GM18868 (cell line): ENCODE measurements around the gene LSG1.

ENCODE experiments used
- ATAC-seq: cut with Tn5 transposase; IDR thresholded peaks from one replicate; pipeline ENCODE4 v1.9.1; 2021; ENCODE audit warnings: mild to moderate bottlenecking, moderate library complexity; ENCODE audit not compliant: unreplicated experiment

LSG1 gene

GRCh38 chr3:194687638-194688199, 15.7 kb upstream of the LSG1 start:
- peak; percentile 20 for ATAC-seq

DNA sequence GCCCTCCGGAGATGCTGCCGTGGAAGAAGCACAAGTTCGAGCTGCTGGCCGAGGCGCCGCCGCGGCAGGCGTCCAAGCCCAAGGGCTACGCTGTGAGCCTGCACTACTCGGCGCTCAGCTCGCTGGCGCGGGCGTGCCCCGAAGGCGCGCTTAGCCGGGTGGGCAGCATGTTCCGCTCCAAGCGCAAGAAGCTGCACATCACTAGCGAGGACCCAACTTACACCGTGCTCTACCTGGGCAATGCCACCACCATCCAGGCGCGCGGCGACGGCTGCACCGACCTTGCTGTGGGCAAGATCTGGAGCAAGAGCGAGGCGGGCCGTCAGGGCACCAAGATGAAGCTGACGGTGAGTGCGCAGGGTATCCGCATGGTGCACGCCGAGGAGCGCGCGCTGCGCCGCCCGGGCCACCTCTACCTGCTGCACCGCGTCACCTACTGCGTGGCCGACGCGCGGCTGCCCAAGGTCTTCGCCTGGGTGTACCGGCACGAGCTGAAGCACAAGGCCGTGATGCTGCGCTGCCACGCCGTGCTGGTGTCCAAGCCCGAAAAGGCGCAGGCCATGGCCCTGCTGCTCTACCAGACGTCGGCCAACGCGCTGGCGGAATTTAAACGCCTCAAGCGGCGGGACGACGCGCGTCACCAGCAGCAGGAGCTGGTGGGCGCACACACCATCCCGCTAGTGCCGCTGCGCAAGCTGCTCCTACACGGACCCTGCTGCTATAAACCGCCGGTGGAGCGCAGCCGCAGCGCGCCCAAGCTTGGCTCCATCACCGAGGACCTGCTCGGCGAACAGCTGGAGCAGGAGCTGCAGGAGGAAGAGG, 15.0 kb upstream of the LSG1 start:
- no peak for ATAC-seq

GRCh38 chr3:194686414-194686815, 14.4 kb upstream of the LSG1 start:
- no peak for ATAC-seq

- peak; percentile 36 for ATAC-seq
These were observed 13.9 kb upstream of the LSG1 start, which contains the start of gene FAM43A for GRCh38 chr3:194685718-194686413. Gene FAM43A, plus strand, starts transcription at chr3:194685883. Its CDS starts 944 bp downstream, at chr3:194686827.

GRCh38 chr3:194685065-194685717, 13.2 kb upstream of the LSG1 start:
- ATAC-seq, result no peak

DNA sequence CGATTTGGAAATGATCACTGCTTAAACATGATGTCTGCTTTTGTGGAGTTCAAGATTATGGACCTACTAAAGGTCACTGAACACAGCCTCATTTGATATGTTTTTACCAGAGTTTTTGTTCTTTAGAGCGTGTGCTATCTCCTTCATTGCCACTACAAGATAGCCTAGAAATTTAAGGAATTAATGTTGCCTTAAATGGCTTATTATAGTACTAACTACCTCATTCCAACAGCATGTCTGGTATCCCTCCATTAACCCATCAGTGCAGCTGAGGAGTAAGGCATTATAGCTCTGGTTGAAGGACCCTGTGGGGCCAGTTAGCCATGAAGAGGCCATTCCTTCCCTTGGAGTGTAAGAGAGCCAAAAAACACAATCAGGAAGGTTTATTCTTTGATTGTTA, 11.4 kb upstream of the LSG1 start:
- ATAC-seq, result no peak

GRCh38 chr3:194682694-194683310, 10.8 kb upstream of the LSG1 start:
- peak; percentile 55 for ATAC-seq

- ATAC-seq, result no peak
These were observed 10.2 kb upstream of the LSG1 start for GRCh38 chr3:194682189-194682693.

DNA sequence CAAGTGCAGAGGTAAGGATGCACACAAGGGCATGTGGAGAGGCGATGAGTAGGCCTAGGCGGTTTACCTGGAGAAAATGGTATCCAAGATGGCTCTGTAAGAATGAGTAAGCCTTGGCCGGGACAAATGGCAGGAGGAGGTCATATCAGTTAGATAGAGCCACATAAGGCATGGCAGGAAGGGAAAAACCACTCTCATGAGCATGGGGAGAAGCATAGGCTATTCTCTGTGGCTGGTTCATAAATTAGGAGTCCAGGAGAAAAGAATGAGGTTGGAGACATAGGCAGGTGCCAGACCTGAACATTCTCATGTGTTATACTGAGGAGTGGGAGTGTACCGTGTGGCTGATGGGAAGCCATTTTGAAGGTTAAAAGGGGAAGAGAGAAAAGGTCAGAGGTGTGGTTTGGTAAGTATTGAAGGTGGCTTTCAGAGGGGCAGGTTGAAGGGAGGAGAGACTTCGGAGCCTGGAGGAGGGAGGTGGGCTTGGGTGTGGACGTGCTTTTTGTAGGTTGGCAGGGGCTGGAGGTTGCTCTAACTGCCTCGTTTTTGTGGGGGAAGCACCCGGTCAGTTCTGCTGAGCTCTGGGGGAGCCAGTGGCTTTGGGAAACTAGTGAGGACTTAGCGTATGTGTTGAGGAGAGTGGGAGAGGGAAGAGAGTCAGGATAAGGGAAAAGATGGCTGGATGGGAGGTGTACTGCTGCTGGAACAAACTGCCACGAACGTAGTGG, 9.1 kb upstream of the LSG1 start:
- no peak for ATAC-seq

GRCh38 chr3:194676471-194676870, 4.5 kb upstream of the LSG1 start:
- no peak for ATAC-seq

- ATAC-seq, result no peak
These were observed 3.7 kb upstream of the LSG1 start for GRCh38 chr3:194675680-194676079.

DNA sequence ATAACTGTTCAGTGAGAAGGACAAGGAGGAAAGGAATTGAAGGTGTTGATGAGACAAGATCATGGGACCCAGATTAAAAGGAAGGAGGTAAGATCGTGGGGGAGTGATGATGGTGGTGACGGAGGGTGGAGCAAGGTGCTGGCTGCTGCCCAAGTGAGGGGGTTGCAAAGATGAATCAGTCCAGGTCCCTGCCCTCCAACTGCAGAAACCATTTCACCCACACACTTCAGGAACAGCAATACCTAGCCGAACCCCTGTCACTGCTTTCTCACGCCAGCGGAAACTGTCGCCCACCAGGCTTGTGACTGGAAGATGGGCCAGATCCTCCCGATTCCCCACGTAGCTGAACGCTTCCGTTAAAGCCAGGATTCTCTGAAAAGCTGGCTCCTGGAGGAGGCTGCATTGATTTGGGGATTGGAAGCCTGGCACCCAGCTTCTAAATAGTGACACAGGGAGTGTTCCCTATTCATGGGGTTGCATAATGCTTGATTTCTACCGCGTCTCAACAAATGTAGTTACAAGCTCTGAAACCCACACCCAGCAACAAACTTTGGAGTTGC, 3.2 kb upstream of the LSG1 start:
- ATAC-seq, result no peak

GRCh38 chr3:194673761-194674160, 1.8 kb upstream of the LSG1 start:
- ATAC-seq, result no peak

GRCh38 chr3:194672876-194673275, 885 bp upstream of the LSG1 start:
- no peak for ATAC-seq

GRCh38 chr3:194671511-194671899, 486 bp downstream of the LSG1 start:
- peak; percentile 16 for ATAC-seq

GRCh38 chr3:194667363-194667762, 4.6 kb downstream of the LSG1 start:
- ATAC-seq, result no peak

DNA sequence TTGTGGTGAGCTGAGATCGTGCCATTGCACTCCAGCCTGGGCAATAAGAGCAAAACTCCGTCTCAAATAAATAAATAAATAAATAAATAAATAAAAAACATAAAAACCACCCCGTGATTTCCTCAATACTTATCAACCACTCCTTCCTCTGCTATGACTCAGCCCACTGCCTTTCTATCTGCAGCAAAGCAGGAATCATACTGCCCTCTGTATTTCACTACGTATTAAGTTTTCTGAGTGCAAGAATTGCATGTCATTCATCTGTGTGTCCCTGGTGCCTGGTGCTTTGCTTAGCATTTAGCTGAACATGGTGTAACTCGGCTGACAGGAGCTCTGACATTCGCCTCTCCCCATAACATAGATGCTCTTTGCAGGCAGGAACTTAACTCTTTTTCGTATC, 7.1 kb downstream of the LSG1 start:
- no peak for ATAC-seq

GRCh38 chr3:194661946-194662345, 10.0 kb downstream of the LSG1 start:
- ATAC-seq, result no peak

DNA sequence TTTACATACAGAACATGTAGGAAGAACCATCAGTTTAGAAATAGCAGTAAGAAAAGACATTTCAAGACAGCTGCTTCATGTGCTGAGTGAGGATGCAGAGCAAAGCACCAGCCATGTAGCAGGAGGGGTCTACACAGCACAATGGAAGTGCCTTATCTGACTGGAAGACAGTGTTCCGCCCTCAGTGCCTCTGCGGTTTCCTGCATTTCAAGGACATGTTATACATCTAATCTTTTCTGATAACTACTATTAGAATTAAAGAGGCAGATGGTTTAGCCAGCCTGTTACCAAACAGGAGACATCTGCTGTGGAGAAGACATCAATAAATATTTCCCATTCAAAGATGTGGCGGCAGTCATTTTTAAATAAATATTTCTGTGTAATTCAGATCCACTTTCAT, 10.6 kb downstream of the LSG1 start:
- no peak for ATAC-seq

DNA sequence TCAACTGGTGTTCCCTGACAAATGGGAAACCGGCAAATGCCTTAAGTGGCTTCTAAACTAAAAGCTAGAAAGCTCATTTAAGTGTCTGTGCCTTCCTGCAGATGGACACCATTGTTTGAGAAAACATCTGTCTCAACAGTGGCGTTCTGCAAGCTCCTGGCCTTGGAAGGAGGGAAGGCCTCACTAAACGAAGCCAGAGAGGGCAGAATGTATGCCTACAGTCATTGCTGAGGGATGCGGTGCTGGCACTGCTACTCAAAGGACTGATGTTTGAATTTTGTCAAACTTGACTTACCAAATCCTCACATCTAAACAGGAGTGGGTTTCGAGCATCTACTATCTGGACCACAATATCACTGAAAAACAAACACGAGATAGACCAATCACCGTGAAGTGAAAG, 12.2 kb downstream of the LSG1 start:
- no peak for ATAC-seq
